Measurements from ENCODE around the gene MYOZ1. TPM values are rescaled to one million over a fixed set of nuclear protein-coding genes. Genes with fewer than 3 reads are reported as not detected.

The MYOZ1 gene
- total and polyA plus RNA-seq, 4 donors, result 0.70 to 2.4 (median 1.5) TPM

Other genes with a start within 250 kb of the MYOZ1 start
- 100 to 1,000 TPM in 1 of 2 donors, 10 to 100 TPM in 1; 76.7 to 134 TPM for gene ANXA7, start 227.4 kb downstream of the MYOZ1 start, total RNA-seq
- gene ANXA7, start 227.4 kb downstream of the MYOZ1 start, polyA plus RNA-seq, result 100 to 1,000 TPM in 1 of 2 donors, 10 to 100 TPM in 1; 59.3 to 121 TPM
- gene MSS51, start 207.9 kb downstream of the MYOZ1 start, total RNA-seq, result 1 to 10 TPM; 2.3 to 4.1 TPM
- gene MSS51, start 207.9 kb downstream of the MYOZ1 start, polyA plus RNA-seq, result 1 to 10 TPM in 1 of 2 donors, under 1 TPM in 1; 0.74 to 3.0 TPM
- 10 to 100 TPM; 34.9 to 65.0 TPM for gene PPP3CB, start 145.4 kb downstream of the MYOZ1 start, total RNA-seq
- 10 to 100 TPM; 21.5 to 22.0 TPM for gene PPP3CB, start 145.4 kb downstream of the MYOZ1 start, polyA plus RNA-seq
- 100 to 1,000 TPM; 102 to 165 TPM for gene USP54, start 50.1 kb downstream of the MYOZ1 start, total RNA-seq
- 10 to 100 TPM; 19.7 to 23.4 TPM for gene USP54, start 50.1 kb downstream of the MYOZ1 start, polyA plus RNA-seq
- gene SYNPO2L, start 14.6 kb upstream of the MYOZ1 start, total RNA-seq, result under 1 TPM; 0.11 to 0.21 TPM
- under 1 TPM; 0.10 to 0.12 TPM for gene SYNPO2L, start 14.6 kb upstream of the MYOZ1 start, polyA plus RNA-seq
- 1 to 10 TPM; 7.6 to 8.9 TPM for gene AGAP5, start 56.6 kb upstream of the MYOZ1 start, total RNA-seq
- gene AGAP5, start 56.6 kb upstream of the MYOZ1 start, polyA plus RNA-seq, result 1 to 10 TPM; 3.2 to 6.7 TPM
- 10 to 100 TPM; 67.3 to 77.4 TPM for gene SEC24C, start 102.9 kb upstream of the MYOZ1 start, total RNA-seq
- gene SEC24C, start 102.9 kb upstream of the MYOZ1 start, polyA plus RNA-seq, result 10 to 100 TPM; 42.3 to 47.6 TPM
- gene CHCHD1, start 140.6 kb upstream of the MYOZ1 start, total RNA-seq, result 10 to 100 TPM; 18.7 to 22.5 TPM
- gene CHCHD1, start 140.6 kb upstream of the MYOZ1 start, polyA plus RNA-seq, result 10 to 100 TPM; 53.2 to 88.3 TPM
- gene ZSWIM8, start 144.1 kb upstream of the MYOZ1 start, total RNA-seq, result 100 to 1,000 TPM in 1 of 2 donors, 10 to 100 TPM in 1; 78.0 to 108 TPM
- 100 to 1,000 TPM in 1 of 2 donors, 10 to 100 TPM in 1; 70.3 to 113 TPM for gene ZSWIM8, start 144.1 kb upstream of the MYOZ1 start, polyA plus RNA-seq
- gene NDST2, start 170.1 kb upstream of the MYOZ1 start, total RNA-seq, result 10 to 100 TPM; 30.8 to 38.7 TPM
- gene NDST2, start 170.1 kb upstream of the MYOZ1 start, polyA plus RNA-seq, result 10 to 100 TPM; 10.9 to 35.3 TPM
- gene CAMK2G, start 233.1 kb upstream of the MYOZ1 start, total RNA-seq, result 10 to 100 TPM; 38.6 to 41.1 TPM
- gene CAMK2G, start 233.1 kb upstream of the MYOZ1 start, polyA plus RNA-seq, result 10 to 100 TPM; 15.8 to 19.4 TPM

All from lung (tissue), 4 donors.